DND-41 (cell line): Measurements from ENCODE around the gene MICOS13.

Source experiments
- EZH2 ChIP-seq: IDR thresholded peaks from 3 replicates; pipeline ENCODE4 v1.6.1; 2012; ENCODE audit warnings: borderline replicate concordance, low read depth, mild to moderate bottlenecking, moderate library complexity, low read length, inconsistent platforms; ENCODE audit not compliant: severe bottlenecking
- TF ChIP-seq, protein P1 (sequence below): IDR thresholded peaks from 2 replicates; pipeline ENCODE4 v1.5.1; 2012; ENCODE audit warnings: borderline replicate concordance, low read length, moderate library complexity, mild to moderate bottlenecking; ENCODE audit not compliant: poor library complexity, severe bottlenecking; ENCODE audit errors: extremely low read depth

DNA sequence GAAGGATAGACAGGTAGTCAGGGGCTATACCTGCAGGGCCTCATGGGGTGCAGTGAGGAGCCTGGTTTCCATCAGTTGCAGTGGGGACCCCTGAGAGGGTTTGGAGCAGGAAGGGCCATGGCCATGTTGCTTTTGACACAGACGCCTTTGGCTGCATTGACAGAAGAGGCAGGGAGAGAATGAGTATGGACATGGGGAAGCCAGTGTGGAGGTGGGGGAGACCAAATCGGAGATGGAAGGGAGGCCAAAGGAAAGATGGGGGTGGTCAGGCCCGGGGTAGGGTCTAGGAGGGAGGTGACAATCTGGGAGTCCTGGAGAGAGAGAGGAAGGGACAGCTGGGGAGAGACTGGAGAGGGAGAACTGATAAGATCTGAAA, 1.8 kb upstream of the MICOS13 start:
- TF ChIP-seq, protein P1, sequence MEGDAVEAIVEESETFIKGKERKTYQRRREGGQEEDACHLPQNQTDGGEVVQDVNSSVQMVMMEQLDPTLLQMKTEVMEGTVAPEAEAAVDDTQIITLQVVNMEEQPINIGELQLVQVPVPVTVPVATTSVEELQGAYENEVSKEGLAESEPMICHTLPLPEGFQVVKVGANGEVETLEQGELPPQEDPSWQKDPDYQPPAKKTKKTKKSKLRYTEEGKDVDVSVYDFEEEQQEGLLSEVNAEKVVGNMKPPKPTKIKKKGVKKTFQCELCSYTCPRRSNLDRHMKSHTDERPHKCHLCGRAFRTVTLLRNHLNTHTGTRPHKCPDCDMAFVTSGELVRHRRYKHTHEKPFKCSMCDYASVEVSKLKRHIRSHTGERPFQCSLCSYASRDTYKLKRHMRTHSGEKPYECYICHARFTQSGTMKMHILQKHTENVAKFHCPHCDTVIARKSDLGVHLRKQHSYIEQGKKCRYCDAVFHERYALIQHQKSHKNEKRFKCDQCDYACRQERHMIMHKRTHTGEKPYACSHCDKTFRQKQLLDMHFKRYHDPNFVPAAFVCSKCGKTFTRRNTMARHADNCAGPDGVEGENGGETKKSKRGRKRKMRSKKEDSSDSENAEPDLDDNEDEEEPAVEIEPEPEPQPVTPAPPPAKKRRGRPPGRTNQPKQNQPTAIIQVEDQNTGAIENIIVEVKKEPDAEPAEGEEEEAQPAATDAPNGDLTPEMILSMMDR: no peak
- no peak for TF ChIP-seq EZH2
